Stimulated activated naive CD8-positive, alpha-beta T cell treated with anti-CD3 and anti-CD28 coated beads, Interleukin-15, Interleukin-2, amounts not matched to agents 100 ng/mL and 50 ng/mL, for 24 hours (primary cell): Measurements from ENCODE around the gene LRGUK.

ENCODE experiments used
- H3K27ac Mint-ChIP-seq: one replicate; pipeline ENCODE4 v1.8.0; 2021; ENCODE audit warnings: mild to moderate bottlenecking, mixed read lengths
- H3K27me3 Mint-ChIP-seq: one replicate; pipeline ENCODE4 v1.8.0; 2021; ENCODE audit warnings: mixed read lengths
- H3K36me3 Mint-ChIP-seq: one replicate; pipeline ENCODE4 v1.8.0; 2021; ENCODE audit warnings: low read depth, mixed read lengths
- H3K4me1 Mint-ChIP-seq: one replicate; pipeline ENCODE4 v1.8.0; 2021; ENCODE audit warnings: low read depth, mixed read lengths
- H3K4me3 Mint-ChIP-seq: one replicate; pipeline ENCODE4 v1.8.0; 2021; ENCODE audit warnings: mild to moderate bottlenecking, mixed read lengths
- H3K9me3 Mint-ChIP-seq: one replicate; pipeline ENCODE4 v1.8.0; 2021; ENCODE audit warnings: mixed read lengths

LRGUK gene

GRCh38 chr7:134108802-134109201, 18.3 kb upstream of the LRGUK start:
- Mint-ChIP-seq H3K9me3 (no peaks in the 10 kb centered on the region), H3K4me3 (no peak overlapping the region), H3K27me3 (no peaks in the 10 kb centered on the region), H3K27ac (no peak overlapping the region), H3K4me1 (no peaks in the 10 kb centered on the region), H3K36me3 (no peaks in the 10 kb centered on the region)

- Mint-ChIP-seq H3K36me3 (no peaks in the 10 kb centered on the region), H3K27ac (no peak overlapping the region), H3K9me3 (peaks cover 4% of the 10 kb centered on the region), H3K4me3 (no peak overlapping the region), H3K4me1 (no peaks in the 10 kb centered on the region), H3K27me3 (no peaks in the 10 kb centered on the region)
Observed at GRCh38 chr7:134113655-134114054, 13.5 kb upstream of the LRGUK start.

- Mint-ChIP-seq H3K4me3 (no peak overlapping the region), H3K4me1 (no peaks in the 10 kb centered on the region), H3K36me3 (no peaks in the 10 kb centered on the region), H3K27me3 (no peaks in the 10 kb centered on the region), H3K27ac (no peak overlapping the region), H3K9me3 (peaks cover 4% of the 10 kb centered on the region)
Observed at GRCh38 chr7:134114992-134115391, 12.1 kb upstream of the LRGUK start.

- H3K9me3 Mint-ChIP-seq, result peaks cover 4% of the 10 kb centered on the region
- H3K27ac Mint-ChIP-seq, result no peak overlapping the region
- H3K4me3 Mint-ChIP-seq, result no peak overlapping the region
- H3K4me1 Mint-ChIP-seq, result no peaks in the 10 kb centered on the region
- H3K36me3 Mint-ChIP-seq, result no peaks in the 10 kb centered on the region
- no peaks in the 10 kb centered on the region for H3K27me3 Mint-ChIP-seq
Observed at GRCh38 chr7:134120405-134120804, 6.7 kb upstream of the LRGUK start.

- no peak overlapping the region for H3K4me3 Mint-ChIP-seq
- H3K27ac Mint-ChIP-seq, result no peak overlapping the region
- no peaks in the 10 kb centered on the region for H3K27me3 Mint-ChIP-seq
- no peaks in the 10 kb centered on the region for H3K36me3 Mint-ChIP-seq
- H3K4me1 Mint-ChIP-seq, result peaks cover 2% of the 10 kb centered on the region
- H3K9me3 Mint-ChIP-seq, result peaks cover 4% of the 10 kb centered on the region
Observed at GRCh38 chr7:134121632-134122139, 5.5 kb upstream of the LRGUK start.

- Mint-ChIP-seq H3K36me3 (no peaks in the 10 kb centered on the region), H3K27ac (no peak overlapping the region), H3K27me3 (peaks cover 5% of the 10 kb centered on the region), H3K9me3 (peaks cover 2% of the 10 kb centered on the region), H3K4me3 (no peak overlapping the region), H3K4me1 (peaks cover 13% of the 10 kb centered on the region)
Observed at GRCh38 chr7:134122980-134123379, 4.2 kb upstream of the LRGUK start.

GRCh38 chr7:134126146-134126545, 994 bp upstream of the LRGUK start:
- no peaks in the 10 kb centered on the region for H3K36me3 Mint-ChIP-seq

GRCh38 chr7:134126596-134126965, 559 bp upstream of the LRGUK start:
- peaks cover 13% of the 10 kb centered on the region for H3K4me1 Mint-ChIP-seq
- H3K36me3 Mint-ChIP-seq, result no peaks in the 10 kb centered on the region
- no peak overlapping the region for H3K27ac Mint-ChIP-seq
- H3K27me3 Mint-ChIP-seq, result peaks cover 21% of the 10 kb centered on the region
- H3K9me3 Mint-ChIP-seq, result no peaks in the 10 kb centered on the region
- peak overlapping the region; percentile 83 for H3K4me3 Mint-ChIP-seq

More at GRCh38 chr7:134126146-134126545, 994 bp upstream of the LRGUK start:
- no peaks in the 10 kb centered on the region for H3K9me3 Mint-ChIP-seq
- H3K27ac Mint-ChIP-seq, result no peak overlapping the region
- peaks cover 17% of the 10 kb centered on the region for H3K27me3 Mint-ChIP-seq
- peak overlapping the region; percentile 83 for H3K4me3 Mint-ChIP-seq
- H3K4me1 Mint-ChIP-seq, result peaks cover 13% of the 10 kb centered on the region

- Mint-ChIP-seq H3K36me3 (no peaks in the 10 kb centered on the region), H3K4me1 (peaks cover 13% of the 10 kb centered on the region), H3K27ac (no peak overlapping the region), H3K4me3 (peak overlapping the region; percentile 83), H3K9me3 (no peaks in the 10 kb centered on the region), H3K27me3 (peaks cover 36% of the 10 kb centered on the region)
Observed at GRCh38 chr7:134128829-134129228, 1.7 kb downstream of the LRGUK start.

DNA sequence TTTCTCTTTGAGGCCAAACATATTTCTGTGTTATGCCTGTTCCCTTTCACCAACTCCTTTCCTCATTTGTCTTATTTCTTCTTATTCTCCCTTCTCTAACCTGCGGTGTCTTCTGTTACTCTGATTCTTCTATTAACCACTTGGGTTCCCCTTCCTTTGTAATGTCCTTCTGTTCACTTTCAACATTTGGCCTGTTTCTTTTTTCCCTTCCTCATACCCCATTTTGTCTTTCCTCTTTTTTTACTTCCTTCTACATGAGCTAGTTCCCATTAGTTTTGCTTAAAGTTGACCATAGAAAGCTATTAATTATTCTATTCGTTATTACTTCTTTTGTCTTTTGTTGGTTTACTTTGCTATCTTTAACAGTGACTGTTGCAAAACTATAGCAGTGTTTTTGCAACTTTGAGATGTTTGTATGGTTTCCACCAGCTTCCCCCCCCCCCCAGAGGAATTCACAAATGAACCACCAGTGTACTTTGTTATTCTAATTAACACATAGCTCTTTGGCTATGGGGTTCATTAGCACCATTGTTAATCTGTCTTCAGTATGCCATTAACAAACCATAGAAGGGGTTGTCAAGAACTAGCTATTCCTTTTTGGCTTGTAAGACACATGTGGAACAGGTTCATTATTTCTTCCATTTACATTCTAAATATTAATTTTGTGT, 2.9 kb downstream of the LRGUK start:
- Mint-ChIP-seq H3K27me3 (peaks cover 36% of the 10 kb centered on the region), H3K27ac (no peak overlapping the region), H3K36me3 (no peaks in the 10 kb centered on the region), H3K4me3 (no peak overlapping the region), H3K9me3 (no peaks in the 10 kb centered on the region), H3K4me1 (peaks cover 13% of the 10 kb centered on the region)

- H3K27me3 Mint-ChIP-seq, result peaks cover 26% of the 10 kb centered on the region
- no peak overlapping the region for H3K4me3 Mint-ChIP-seq
- H3K9me3 Mint-ChIP-seq, result no peaks in the 10 kb centered on the region
- no peaks in the 10 kb centered on the region for H3K36me3 Mint-ChIP-seq
- H3K4me1 Mint-ChIP-seq, result no peaks in the 10 kb centered on the region
- H3K27ac Mint-ChIP-seq, result no peak overlapping the region
Observed at GRCh38 chr7:134134004-134134403, 6.9 kb downstream of the LRGUK start.

DNA sequence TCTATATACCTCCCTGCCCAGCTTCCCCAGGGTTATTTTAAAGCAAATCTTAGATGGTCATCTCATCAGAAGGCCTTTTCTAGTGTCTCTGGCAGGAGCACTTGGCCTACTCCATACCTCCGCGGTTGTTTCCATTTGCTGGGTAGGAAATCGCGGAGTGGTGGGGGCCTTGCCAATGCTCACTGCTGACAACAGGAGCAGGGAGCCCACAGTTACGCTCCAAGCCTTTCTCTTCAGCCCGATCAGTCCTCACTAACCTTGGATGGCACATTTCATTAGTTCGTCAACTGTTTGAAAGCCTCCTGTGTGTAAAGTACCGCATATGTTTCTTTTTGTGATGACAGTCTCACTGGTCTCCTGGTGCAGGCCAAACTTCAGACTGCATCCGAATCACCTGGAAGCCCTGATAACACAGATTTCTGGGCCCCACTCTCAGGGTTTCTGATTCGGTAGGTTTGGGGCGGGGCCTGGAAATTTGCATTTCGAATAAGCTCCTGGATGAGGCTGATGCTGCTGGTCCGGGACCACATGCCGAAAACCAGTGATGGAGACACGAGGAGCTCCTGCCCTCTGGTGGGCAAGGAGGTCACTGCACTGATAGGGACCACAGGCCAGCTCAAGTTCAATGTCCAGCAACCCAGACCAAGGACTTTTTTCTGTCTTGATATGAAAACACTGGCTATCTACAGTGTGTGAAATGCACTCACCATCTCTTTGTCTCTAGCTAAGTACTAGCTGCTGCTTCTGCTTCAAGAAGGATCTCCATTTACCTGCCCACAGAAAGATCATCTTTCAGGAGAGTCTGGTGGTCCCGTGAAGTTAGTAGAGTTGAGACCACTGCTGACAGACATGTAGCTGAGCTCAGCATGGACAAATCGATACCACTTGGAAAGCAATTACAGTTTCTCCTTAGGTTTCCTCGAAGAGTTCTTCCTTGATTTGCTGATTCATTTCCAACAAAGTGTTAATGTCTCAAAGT, 14.0 kb downstream of the LRGUK start:
- H3K27ac Mint-ChIP-seq, result no peak overlapping the region
- H3K4me3 Mint-ChIP-seq, result no peak overlapping the region
- no peaks in the 10 kb centered on the region for H3K4me1 Mint-ChIP-seq
- H3K36me3 Mint-ChIP-seq, result no peaks in the 10 kb centered on the region
- H3K9me3 Mint-ChIP-seq, result no peaks in the 10 kb centered on the region
- no peaks in the 10 kb centered on the region for H3K27me3 Mint-ChIP-seq

GRCh38 chr7:134141868-134142264, 14.7 kb downstream of the LRGUK start:
- Mint-ChIP-seq H3K36me3 (no peaks in the 10 kb centered on the region), H3K9me3 (no peaks in the 10 kb centered on the region), H3K27ac (peak overlapping the region; percentile 36), H3K27me3 (no peaks in the 10 kb centered on the region), H3K4me1 (no peaks in the 10 kb centered on the region), H3K4me3 (no peak overlapping the region)

DNA sequence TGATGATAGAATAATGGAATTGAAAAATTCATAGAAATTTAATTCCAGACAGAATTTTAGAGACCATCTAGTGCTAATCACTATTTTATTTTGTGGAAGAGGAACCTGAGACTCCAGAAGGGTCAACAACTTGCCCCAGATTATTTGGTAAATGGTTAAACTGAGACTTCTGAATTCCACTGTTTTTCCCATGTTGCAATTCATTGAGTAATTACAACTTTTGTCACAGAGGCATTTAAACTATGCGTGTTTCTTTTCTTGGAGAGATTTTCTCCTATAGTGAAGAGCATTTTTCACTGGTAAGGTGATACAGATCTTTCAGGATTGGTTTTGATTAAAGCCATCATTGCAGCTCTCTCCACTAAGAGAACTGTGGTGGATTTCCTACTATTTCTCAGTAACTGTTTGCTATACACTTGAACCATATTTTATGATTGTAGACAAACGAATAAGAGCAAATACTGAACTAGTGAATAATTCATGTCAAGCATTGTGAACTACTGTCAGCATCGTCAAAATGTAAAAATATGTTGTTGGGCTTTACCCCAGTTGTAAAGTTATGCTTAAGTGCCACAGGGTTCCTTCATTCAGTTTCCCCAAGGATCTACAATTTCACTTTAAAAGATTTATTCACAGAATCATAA, 26.5 kb downstream of the LRGUK start:
- Mint-ChIP-seq H3K27me3 (peaks cover 17% of the 10 kb centered on the region), H3K27ac (no peak overlapping the region), H3K36me3 (no peaks in the 10 kb centered on the region), H3K9me3 (no peaks in the 10 kb centered on the region), H3K4me1 (no peaks in the 10 kb centered on the region), H3K4me3 (no peak overlapping the region)

- H3K27ac Mint-ChIP-seq, result no peak overlapping the region
- no peak overlapping the region for H3K4me3 Mint-ChIP-seq
- no peaks in the 10 kb centered on the region for H3K36me3 Mint-ChIP-seq
- H3K27me3 Mint-ChIP-seq, result peaks cover 17% of the 10 kb centered on the region
- no peaks in the 10 kb centered on the region for H3K9me3 Mint-ChIP-seq
- no peaks in the 10 kb centered on the region for H3K4me1 Mint-ChIP-seq
Observed at GRCh38 chr7:134154581-134155130, 27.5 kb downstream of the LRGUK start.
